H9 (cell line): Measurements from ENCODE around the gene UGT3A1. TPM values are rescaled to one million over a fixed set of nuclear protein-coding genes. Genes with fewer than 3 reads are reported as not detected.

Experiments used
- DNase-seq: peaks from one replicate; pipeline ENCODE4 v3.0.0-alpha.2; 2017
- H2AFZ ChIP-seq: one replicate; pipeline ENCODE4 v1.6.1; 2013; ENCODE audit warnings: mild to moderate bottlenecking, low read length, control low read depth, moderate library complexity
- H2AK5ac ChIP-seq: 2 replicates; pipeline ENCODE4 v1.6.1; 2013; ENCODE audit warnings: low read length, control low read depth, mixed read lengths; ENCODE audit not compliant: insufficient read length
- H2BK120ac ChIP-seq: one replicate; pipeline ENCODE4 v1.6.1; 2013; ENCODE audit warnings: low read depth, mild to moderate bottlenecking, low read length, control low read depth, inconsistent platforms; ENCODE audit not compliant: poor library complexity, severe bottlenecking
- H2BK12ac ChIP-seq: 2 replicates; pipeline ENCODE4 v1.6.1; 2013; ENCODE audit warnings: low read length, control low read depth, mixed read lengths, low read depth; ENCODE audit not compliant: insufficient read length
- H2BK15ac ChIP-seq: 2 replicates; pipeline ENCODE4 v1.6.1; 2013; ENCODE audit warnings: low read depth, low read length, control low read depth
- H2BK20ac ChIP-seq: one replicate; pipeline ENCODE4 v1.6.1; 2013; ENCODE audit warnings: low read depth, mild to moderate bottlenecking, low read length, control low read depth, inconsistent platforms; ENCODE audit not compliant: poor library complexity, severe bottlenecking
- H2BK5ac ChIP-seq: 2 replicates; pipeline ENCODE4 v1.6.1; 2013; ENCODE audit warnings: low read length, control low read depth, mixed read lengths; ENCODE audit not compliant: insufficient read length
- H3K14ac ChIP-seq: 2 replicates; pipeline ENCODE4 v1.6.1; 2013; ENCODE audit warnings: low read length, control low read depth; ENCODE audit not compliant: insufficient read depth
- H3K18ac ChIP-seq: 2 replicates; pipeline ENCODE4 v1.6.1; 2013; ENCODE audit warnings: low read depth, mild to moderate bottlenecking, mixed read lengths, low read length, control low read depth; ENCODE audit not compliant: insufficient read length
- H3K23ac ChIP-seq: 2 replicates; pipeline ENCODE4 v1.6.1; 2013; ENCODE audit warnings: low read length, control low read depth, mixed read lengths, low read depth; ENCODE audit not compliant: insufficient read length
- H3K23me2 ChIP-seq: 2 replicates; pipeline ENCODE4 v1.6.1; 2013; ENCODE audit warnings: low read depth, mild to moderate bottlenecking, mixed read lengths, low read length, control low read depth; ENCODE audit not compliant: insufficient read length, poor library complexity, severe bottlenecking
- H3K27ac ChIP-seq: 2 replicates; pipeline ENCODE4 v1.5.1; 2013; ENCODE audit warnings: low read length, control low read depth, mixed read lengths, low read depth; ENCODE audit not compliant: insufficient read length
- H3K27me3 ChIP-seq: 2 replicates; pipeline ENCODE4 v1.6.1; 2013; ENCODE audit warnings: low read length, control low read depth, inconsistent platforms; ENCODE audit not compliant: insufficient read depth
- H3K4ac ChIP-seq: 2 replicates; pipeline ENCODE4 v1.6.1; 2013; ENCODE audit warnings: low read depth, mild to moderate bottlenecking, control low read depth, inconsistent platforms, low read length, moderate library complexity
- H3K4me1 ChIP-seq: 2 replicates; pipeline ENCODE4 v1.6.1; 2013; ENCODE audit warnings: low read length, control low read depth, inconsistent platforms; ENCODE audit not compliant: insufficient read depth
- H3K4me2 ChIP-seq: 2 replicates; pipeline ENCODE4 v1.6.1; 2013; ENCODE audit warnings: low read length, control low read depth, mixed read lengths; ENCODE audit not compliant: insufficient read length, insufficient read depth
- H3K56ac ChIP-seq: 2 replicates; pipeline ENCODE4 v1.6.1; 2013; ENCODE audit warnings: low read depth, mild to moderate bottlenecking, mixed read lengths, low read length, control low read depth; ENCODE audit not compliant: insufficient read length
- H3K79me1 ChIP-seq: 2 replicates; pipeline ENCODE4 v1.6.1; 2013; ENCODE audit warnings: low read depth, mild to moderate bottlenecking, moderate library complexity, low read length, control low read depth, inconsistent platforms; ENCODE audit not compliant: insufficient read depth, poor library complexity, severe bottlenecking
- H3K79me2 ChIP-seq: 2 replicates; pipeline ENCODE4 v1.6.1; 2013; ENCODE audit warnings: low read length, control low read depth, inconsistent platforms; ENCODE audit not compliant: insufficient read depth
- H3K9ac ChIP-seq: 2 replicates; pipeline ENCODE4 v1.6.1; 2013; ENCODE audit warnings: low read length, control low read depth, mixed read lengths; ENCODE audit not compliant: insufficient read length; ENCODE audit errors: extremely low read depth
- H3K9me3 ChIP-seq: one replicate; pipeline ENCODE4 v1.6.1; 2013; ENCODE audit warnings: low read depth, low read length, inconsistent platforms; ENCODE audit not compliant: control insufficient read depth
- H3T11ph ChIP-seq: one replicate; pipeline ENCODE4 v1.6.1; 2013; ENCODE audit warnings: mild to moderate bottlenecking, low read length, control low read depth, inconsistent platforms
- H4K20me1 ChIP-seq: one replicate; pipeline ENCODE4 v1.6.1; 2013; ENCODE audit not compliant: control insufficient read depth, insufficient read length, insufficient read depth
- H4K5ac ChIP-seq: 2 replicates; pipeline ENCODE4 v1.6.1; 2013; ENCODE audit warnings: low read depth, mild to moderate bottlenecking, mixed read lengths, low read length, control low read depth; ENCODE audit not compliant: insufficient read length
- H4K8ac ChIP-seq: replicated peaks from 2 replicates; pipeline ENCODE4 v1.6.1; 2013; ENCODE audit warnings: low read length, control low read depth, mixed read lengths, low read depth; ENCODE audit not compliant: insufficient read length
- H4K91ac ChIP-seq: 2 replicates; pipeline ENCODE4 v1.6.1; 2013; ENCODE audit warnings: low read depth, mild to moderate bottlenecking, moderate library complexity, mixed read lengths, low read length, control low read depth; ENCODE audit not compliant: insufficient read length
- H3K27ac Mint-ChIP-seq, 3 experiments: 2 replicates in 2 of 3; 3 replicates in 1 of 3; pipeline ENCODE4 v1.8.0; 2020 to 2021; ENCODE audit warnings: mixed read lengths in 3 of 3, mild to moderate bottlenecking in 1 of 3, moderate library complexity in 1 of 3
- H3K27me3 Mint-ChIP-seq: 2 replicates; pipeline ENCODE4 v1.8.0; 2021; ENCODE audit warnings: low read depth, mild to moderate bottlenecking, moderate library complexity, mixed read lengths
- H3K36me3 Mint-ChIP-seq, 3 experiments: 2 replicates in 2 of 3; 3 replicates in 1 of 3; pipeline ENCODE4 v1.8.0; 2020 to 2021; ENCODE audit warnings: low read depth in 3 of 3, mixed read lengths in 3 of 3; ENCODE audit not compliant: insufficient read depth in 1 of 3
- H3K4me1 Mint-ChIP-seq, 2 experiments: 2 replicates each; pipeline ENCODE4 v1.8.0; 2020; ENCODE audit warnings: mixed read lengths in 2 of 2
- H3K4me3 Mint-ChIP-seq, 2 experiments: 2 replicates in 1 of 2; 3 replicates in 1 of 2; pipeline ENCODE4 v1.8.0; 2020 to 2021; ENCODE audit warnings: mild to moderate bottlenecking in 2 of 2, mixed read lengths in 2 of 2, moderate library complexity in 1 of 2
- H3K9me3 Mint-ChIP-seq, 2 experiments: 2 replicates in 1 of 2; 3 replicates in 1 of 2; pipeline ENCODE4 v1.8.0; 2020; ENCODE audit warnings: mild to moderate bottlenecking in 2 of 2, mixed read lengths in 2 of 2, moderate library complexity in 1 of 2
- CTCF ChIP-seq: fragments of 200-600 bp; sonication (generic); conservative IDR thresholded peaks from 3 replicates; pipeline ENCODE4 v1.8.0; 2021; ENCODE audit warnings: antibody characterized with exemption, mild to moderate bottlenecking
- WGBS: extraction: QIAGEN DNeasy Blood & Tissue Kit; methylation state at CpG from one replicate; pipeline ENCODE4 v1.1.7; 2013; ENCODE audit warnings: missing lambda C conversion rate, low lambda C conversion rate, mixed read lengths; ENCODE audit not compliant: insufficient read length; ENCODE audit errors: extremely low coverage; 5-methylcytosine and 5-hydroxymethylcytosine counted together
- total RNA-seq: library from RNA; stranded (reverse); gene quantifications from 2 replicates; pipeline ENCODE4 v1.2.1, GENCODE V29; 2021

UGT3A1 gene
- total RNA-seq, 1 experiment from 2014 or later: 1.8 TPM

- no peak overlapping the region for H4K5ac ChIP-seq
- H3K4ac ChIP-seq: no peak overlapping the region
- H4K8ac ChIP-seq: no peak overlapping the region
- H2BK20ac ChIP-seq: no peak overlapping the region
- H3K27me3 ChIP-seq: peaks cover 7% of the 10 kb centered on the region; the same call in 1 of the 2 replicates
- no peak overlapping the region for H4K91ac ChIP-seq
- H3K9me3 ChIP-seq: no peaks in the 10 kb centered on the region
- H2AFZ ChIP-seq: no peak overlapping the region
- no peak overlapping the region for H2BK120ac ChIP-seq
- H3K79me2 ChIP-seq: no peaks in the 10 kb centered on the region
- H3K23me2 ChIP-seq: no peaks in the 10 kb centered on the region
- H3K79me1 ChIP-seq: no peaks in the 10 kb centered on the region
- H3K27ac Mint-ChIP-seq: no peak overlapping the region
- H3K56ac ChIP-seq: no peak overlapping the region
- H3K23ac ChIP-seq: no peak overlapping the region
- H3K27ac ChIP-seq: no peak overlapping the region
- no peaks in the 10 kb centered on the region for H4K20me1 ChIP-seq
- H2AK5ac ChIP-seq: no peak overlapping the region
- no peak overlapping the region for H3K18ac ChIP-seq
- H3K14ac ChIP-seq: no peak overlapping the region
- no peak overlapping the region for H3K9ac ChIP-seq
- WGBS: no CpG with 5 or more reads among the region's 7 CpGs
- peaks cover 65% of the 10 kb centered on the region for H3K27me3 Mint-ChIP-seq
- peaks cover 6 to 7% of the 10 kb centered on the region in 2 experiments; a peak in 4 of 5 replicates for H3K9me3 Mint-ChIP-seq
- no peak overlapping the region for H2BK5ac ChIP-seq
- H3K36me3 Mint-ChIP-seq: no peaks in the 10 kb centered on the region; a peak in 1 of 7 replicates
- H3K4me1 Mint-ChIP-seq: peaks cover 6 to 9% of the 10 kb centered on the region in 2 experiments; a peak in 3 of 4 replicates
- H3K4me2 ChIP-seq: no peak overlapping the region
- no peak for DNase-seq
- H3K4me3 Mint-ChIP-seq: no peak overlapping the region
- TF ChIP-seq CTCF: no peak
- H2BK12ac ChIP-seq: no peak overlapping the region
- H2BK15ac ChIP-seq: no peak overlapping the region
- no peak overlapping the region for H3T11ph ChIP-seq
- H3K4me1 ChIP-seq: no peaks in the 10 kb centered on the region
Observed at GRCh38 chr5:35922468-35922867, 68.7 kb downstream of the UGT3A1 start.
